Smooth muscle cell (in vitro differentiated cells): ENCODE data around the gene OTOF. TPM values are rescaled to one million over a fixed set of nuclear protein-coding genes. Genes with fewer than 3 reads are reported as not detected.

Experiments
- DNase-seq: peaks from one replicate; lab custom pipeline; 2025; ENCODE audit not compliant: unreplicated experiment; lab: John Stamatoyannopoulos, UW
- H2AFZ ChIP-seq: fragments of 200-600 bp; sonication (generic); 2 replicates; pipeline ENCODE4 v1.6.0; 2016; ENCODE audit warnings: antibody characterized with exemption, low read depth, mild to moderate bottlenecking
- H3F3A ChIP-seq: fragments of 200-600 bp; sonication (generic); 2 replicates; pipeline ENCODE4 v1.6.0; 2017; ENCODE audit warnings: antibody characterized with exemption, low read depth
- H3K27ac ChIP-seq: fragments of 200-600 bp; sonication (generic); 2 replicates; pipeline ENCODE4 v1.5.1; 2016; ENCODE audit warnings: low read depth, mild to moderate bottlenecking
- H3K27me3 ChIP-seq: fragments of 200-600 bp; sonication (generic); 2 replicates; pipeline ENCODE4 v1.6.1; 2016; ENCODE audit warnings: low read depth, mild to moderate bottlenecking
- H3K36me3 ChIP-seq: fragments of 200-600 bp; sonication (generic); 2 replicates; pipeline ENCODE4 v1.5.1; 2016; ENCODE audit warnings: low read depth
- H3K4me1 ChIP-seq: fragments of 200-600 bp; sonication (generic); 2 replicates; pipeline ENCODE4 v1.5.1; 2016; ENCODE audit warnings: low read depth
- H3K4me2 ChIP-seq: fragments of 200-600 bp; sonication (generic); 2 replicates; pipeline ENCODE4 v1.6.0; 2016; ENCODE audit warnings: mild to moderate bottlenecking
- H3K4me3 ChIP-seq: fragments of 200-600 bp; sonication (generic); 2 replicates; pipeline ENCODE4 v1.5.1; 2016; ENCODE audit warnings: mild to moderate bottlenecking
- H3K79me2 ChIP-seq: fragments of 200-600 bp; sonication (generic); 2 replicates; pipeline ENCODE4 v1.6.0; 2016; ENCODE audit warnings: low read depth, mild to moderate bottlenecking
- H3K9ac ChIP-seq: fragments of 200-600 bp; sonication (generic); 2 replicates; pipeline ENCODE4 v1.6.0; 2016; ENCODE audit warnings: low read depth
- H3K9me3 ChIP-seq: fragments of 200-600 bp; sonication (generic); replicated peaks from 2 replicates; pipeline ENCODE4 v1.5.1; 2016; ENCODE audit warnings: low read depth
- H4K20me1 ChIP-seq: fragments of 200-600 bp; sonication (generic); 2 replicates; pipeline ENCODE4 v1.6.0; 2016; ENCODE audit warnings: low read depth
- WGBS: methylation state at CpG from one replicate; pipeline ENCODE4 v1.1.7; 2016; ENCODE audit warnings: low lambda C conversion rate; 5-methylcytosine and 5-hydroxymethylcytosine counted together
- polyA plus RNA-seq: library from polyadenylated mRNA; unstranded; fragments of >200 nt; fragmentation: Nextera tagmentation; extraction: Ambion mirVana; gene quantifications from 2 replicates; pipeline ENCODE4 v1.2.1, GENCODE V29; 2016
- total RNA-seq: library from RNA; depleted of rRNA; stranded (reverse); fragments of >200 nt; gene quantifications from 2 replicates; pipeline ENCODE4 v1.2.3, GENCODE V29; 2014
- TF ChIP-seq, protein P1 (sequence below): fragments of 200-600 bp; sonication (generic); IDR thresholded peaks from 2 replicates; pipeline ENCODE4 v1.5.1; 2017; ENCODE audit warnings: borderline replicate concordance, mild to moderate bottlenecking, antibody characterized with exemption; ENCODE audit not compliant: insufficient read depth, poor library complexity, severe bottlenecking

The OTOF gene
- total and polyA plus RNA-seq, 2 experiments from 2014 or later = 0.05 TPM; not detected in 1

DNA sequence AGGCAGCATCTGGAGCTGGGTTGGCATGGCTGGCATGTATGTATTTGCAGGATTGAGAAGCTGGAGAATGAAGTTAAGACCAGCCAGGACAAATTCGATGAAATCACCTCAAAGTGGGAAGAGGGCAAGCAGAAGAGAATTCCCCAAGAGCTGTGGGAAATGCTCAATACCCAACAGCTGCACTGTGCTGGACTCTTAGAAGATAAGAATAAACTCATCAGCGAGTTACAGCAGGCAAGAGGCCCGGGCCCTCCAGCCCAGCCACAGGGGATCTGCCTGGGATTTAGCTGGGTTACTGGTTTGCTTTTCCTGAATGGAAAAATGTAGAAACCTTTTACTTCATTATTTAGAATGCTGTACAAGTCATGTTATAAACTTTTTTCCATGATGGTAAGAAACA is 53.7 kb downstream of the OTOF start:
- TF ChIP-seq, protein P1, sequence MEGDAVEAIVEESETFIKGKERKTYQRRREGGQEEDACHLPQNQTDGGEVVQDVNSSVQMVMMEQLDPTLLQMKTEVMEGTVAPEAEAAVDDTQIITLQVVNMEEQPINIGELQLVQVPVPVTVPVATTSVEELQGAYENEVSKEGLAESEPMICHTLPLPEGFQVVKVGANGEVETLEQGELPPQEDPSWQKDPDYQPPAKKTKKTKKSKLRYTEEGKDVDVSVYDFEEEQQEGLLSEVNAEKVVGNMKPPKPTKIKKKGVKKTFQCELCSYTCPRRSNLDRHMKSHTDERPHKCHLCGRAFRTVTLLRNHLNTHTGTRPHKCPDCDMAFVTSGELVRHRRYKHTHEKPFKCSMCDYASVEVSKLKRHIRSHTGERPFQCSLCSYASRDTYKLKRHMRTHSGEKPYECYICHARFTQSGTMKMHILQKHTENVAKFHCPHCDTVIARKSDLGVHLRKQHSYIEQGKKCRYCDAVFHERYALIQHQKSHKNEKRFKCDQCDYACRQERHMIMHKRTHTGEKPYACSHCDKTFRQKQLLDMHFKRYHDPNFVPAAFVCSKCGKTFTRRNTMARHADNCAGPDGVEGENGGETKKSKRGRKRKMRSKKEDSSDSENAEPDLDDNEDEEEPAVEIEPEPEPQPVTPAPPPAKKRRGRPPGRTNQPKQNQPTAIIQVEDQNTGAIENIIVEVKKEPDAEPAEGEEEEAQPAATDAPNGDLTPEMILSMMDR = no peak
- no peaks in the 10 kb centered on the region for H3K79me2 ChIP-seq

DNA sequence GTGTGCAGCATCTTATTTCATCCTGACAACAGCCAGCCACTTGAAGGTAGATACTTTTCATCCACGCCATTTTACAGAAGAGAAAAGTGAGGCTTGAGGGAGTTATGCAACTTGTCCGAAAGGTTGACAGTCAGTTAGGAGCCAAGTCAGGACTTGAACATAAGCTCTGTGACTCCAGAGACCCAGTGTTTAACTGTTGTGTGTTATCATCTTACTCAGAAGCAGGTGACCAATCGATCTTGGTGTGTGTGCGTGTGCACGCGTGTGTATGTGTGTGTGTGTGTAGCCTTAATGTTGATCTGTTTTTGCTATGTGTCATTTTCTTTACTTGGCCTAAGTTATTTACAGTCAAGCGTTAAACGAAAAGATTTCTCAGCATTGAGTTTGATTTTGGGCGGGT is 54.2 kb downstream of the OTOF start:
- Histone ChIP-seq H3K4me2 (no peak overlapping the region), H4K20me1 (no peaks in the 10 kb centered on the region), H3K79me2 (no peaks in the 10 kb centered on the region), H3F3A (no peaks in the 10 kb centered on the region), H2AFZ (no peak overlapping the region), H3K9me3 (no peaks in the 10 kb centered on the region), H3K27me3 (no peaks in the 10 kb centered on the region), H3K9ac (no peak overlapping the region), H3K27ac (no peak overlapping the region), H3K4me1 (no peaks in the 10 kb centered on the region), H3K4me3 (no peak overlapping the region), H3K36me3 (no peaks in the 10 kb centered on the region)
- TF ChIP-seq, protein P1 = no peak
- DNase-seq = no peak
- 87% methylated on average over 9 of the region's 9 CpGs for WGBS

More for the DNA sequence above, 53.7 kb downstream of the OTOF start:
- Histone ChIP-seq H3K4me3 (no peak overlapping the region), H3K9me3 (no peaks in the 10 kb centered on the region), H3K4me2 (no peak overlapping the region), H2AFZ (no peak overlapping the region), H3K4me1 (no peaks in the 10 kb centered on the region), H3K27me3 (no peaks in the 10 kb centered on the region), H3K9ac (no peak overlapping the region), H3K27ac (no peak overlapping the region), H4K20me1 (no peaks in the 10 kb centered on the region), H3F3A (no peaks in the 10 kb centered on the region), H3K36me3 (no peaks in the 10 kb centered on the region)
- DNase-seq = no peak
- 45% methylated on average over 3 of the region's 3 CpGs for WGBS

DNA sequence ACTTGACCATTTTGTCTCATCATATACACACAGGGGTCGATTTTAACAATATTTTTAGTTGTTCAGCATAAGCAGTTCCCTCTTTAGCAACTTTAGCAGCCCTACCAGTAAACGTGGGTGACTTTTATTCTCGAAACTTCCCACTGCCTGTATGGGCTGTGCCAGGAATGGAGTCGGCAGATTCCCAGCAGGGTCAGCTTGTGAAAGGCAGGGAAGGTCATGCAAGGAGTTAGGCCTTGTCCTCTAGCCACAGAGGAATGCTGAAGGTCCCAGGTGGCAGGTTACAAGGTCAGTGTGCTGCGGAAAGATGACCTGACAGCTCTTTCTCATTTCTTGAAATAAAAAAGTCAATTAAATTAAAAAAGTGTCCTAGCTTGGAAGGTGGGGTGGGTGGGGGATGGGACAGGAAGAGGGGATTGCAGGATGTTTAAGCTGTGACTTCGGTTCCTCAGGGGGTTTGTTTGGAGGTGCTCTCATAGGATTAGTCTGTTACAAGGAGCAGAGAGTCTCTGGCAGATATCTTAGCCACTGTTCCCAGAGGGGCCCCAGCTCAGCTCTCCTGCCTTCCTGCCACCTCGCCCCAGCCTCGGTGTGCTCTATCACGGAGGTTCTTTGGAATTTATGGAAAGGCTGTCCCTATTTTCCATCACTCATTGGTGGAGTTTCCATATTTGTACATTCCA is 54.8 kb downstream of the OTOF start:
- Histone ChIP-seq H3K9ac (no peak overlapping the region), H3K27me3 (no peaks in the 10 kb centered on the region), H3K79me2 (no peaks in the 10 kb centered on the region), H3F3A (no peaks in the 10 kb centered on the region), H4K20me1 (no peaks in the 10 kb centered on the region), H3K4me1 (no peaks in the 10 kb centered on the region), H3K27ac (no peak overlapping the region), H3K4me2 (no peak overlapping the region), H3K36me3 (no peaks in the 10 kb centered on the region), H3K9me3 (no peaks in the 10 kb centered on the region), H3K4me3 (no peak overlapping the region), H2AFZ (no peak overlapping the region)
- no peak for DNase-seq
- 65% methylated on average over 9 of the region's 9 CpGs for WGBS
- TF ChIP-seq, protein P1 = no peak

DNA sequence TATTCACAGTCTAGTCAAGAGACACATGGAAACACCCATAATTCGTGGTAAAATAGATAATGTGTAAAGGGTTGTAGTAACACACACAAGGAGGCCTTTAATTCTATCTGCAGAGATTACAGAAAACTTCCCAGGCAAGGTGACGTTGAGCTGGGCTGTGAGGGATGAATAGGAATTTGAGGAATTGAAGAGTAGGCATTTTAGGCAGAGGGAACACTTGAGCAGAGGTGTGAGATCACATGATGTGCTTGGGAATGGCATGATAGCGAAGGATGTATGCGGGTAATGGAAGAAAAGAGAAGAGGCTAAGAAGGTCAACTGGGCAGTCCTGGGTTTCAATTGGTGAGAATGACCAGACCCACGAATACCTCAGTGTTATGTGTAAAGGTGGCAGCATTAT is 56.0 kb downstream of the OTOF start:
- no peaks in the 10 kb centered on the region for H3K27me3 ChIP-seq
- no peak overlapping the region for H3K9ac ChIP-seq
- no peak overlapping the region for H3K4me2 ChIP-seq
- no peak for DNase-seq
- H3K27ac ChIP-seq = no peak overlapping the region
- H4K20me1 ChIP-seq = no peaks in the 10 kb centered on the region
- no peaks in the 10 kb centered on the region for H3K79me2 ChIP-seq
- H3K4me1 ChIP-seq = no peaks in the 10 kb centered on the region
- 90% methylated on average over 5 of the region's 5 CpGs for WGBS
- H3K36me3 ChIP-seq = no peaks in the 10 kb centered on the region
- H3K9me3 ChIP-seq = no peaks in the 10 kb centered on the region
- TF ChIP-seq, protein P1 = no peak
- H3F3A ChIP-seq = no peaks in the 10 kb centered on the region
- H2AFZ ChIP-seq = no peak overlapping the region
- H3K4me3 ChIP-seq = no peak overlapping the region
